Gastroesophageal sphincter (tissue), 3 donors: ENCODE results near the gene ATG7.

ENCODE experiments used
- EP300 ChIP-seq: sonication (generic); formaldehyde crosslinking; IDR thresholded peaks from one replicate; pipeline ENCODE4 v1.6.1; 2017; ENCODE audit warnings: antibody characterized with exemption, mild to moderate bottlenecking
- POLR2A ChIP-seq, 2 donors: fragments of 450-650 bp; IDR thresholded peaks; one replicate each; pipeline ENCODE4 v1.6.1; 2017; ENCODE audit warnings: antibody characterized with exemption in 2 of 2, mild to moderate bottlenecking in 2 of 2, moderate library complexity in 1 of 2
- POLR2AphosphoS5 ChIP-seq: sonication (generic); formaldehyde crosslinking; IDR thresholded peaks from one replicate; pipeline ENCODE4 v1.6.1; 2017; ENCODE audit warnings: antibody characterized with exemption
- TF ChIP-seq, protein P1 (sequence below), 4 experiments: fragments of 200-600 bp in 2 of 4; fragments of 450-650 bp in 2 of 4; sonication (generic) in 1 of 4; IDR thresholded peaks; one replicate each; pipeline ENCODE4 v1.5.1; 2017 to 2019; ENCODE audit warnings: antibody characterized with exemption in 4 of 4, mild to moderate bottlenecking in 2 of 4, moderate library complexity in 2 of 4

GRCh38 chr3:11423868-11424267 is 151.7 kb downstream of the ATG7 start:
- TF ChIP-seq, protein P1, sequence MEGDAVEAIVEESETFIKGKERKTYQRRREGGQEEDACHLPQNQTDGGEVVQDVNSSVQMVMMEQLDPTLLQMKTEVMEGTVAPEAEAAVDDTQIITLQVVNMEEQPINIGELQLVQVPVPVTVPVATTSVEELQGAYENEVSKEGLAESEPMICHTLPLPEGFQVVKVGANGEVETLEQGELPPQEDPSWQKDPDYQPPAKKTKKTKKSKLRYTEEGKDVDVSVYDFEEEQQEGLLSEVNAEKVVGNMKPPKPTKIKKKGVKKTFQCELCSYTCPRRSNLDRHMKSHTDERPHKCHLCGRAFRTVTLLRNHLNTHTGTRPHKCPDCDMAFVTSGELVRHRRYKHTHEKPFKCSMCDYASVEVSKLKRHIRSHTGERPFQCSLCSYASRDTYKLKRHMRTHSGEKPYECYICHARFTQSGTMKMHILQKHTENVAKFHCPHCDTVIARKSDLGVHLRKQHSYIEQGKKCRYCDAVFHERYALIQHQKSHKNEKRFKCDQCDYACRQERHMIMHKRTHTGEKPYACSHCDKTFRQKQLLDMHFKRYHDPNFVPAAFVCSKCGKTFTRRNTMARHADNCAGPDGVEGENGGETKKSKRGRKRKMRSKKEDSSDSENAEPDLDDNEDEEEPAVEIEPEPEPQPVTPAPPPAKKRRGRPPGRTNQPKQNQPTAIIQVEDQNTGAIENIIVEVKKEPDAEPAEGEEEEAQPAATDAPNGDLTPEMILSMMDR (IDR thresholded peaks at IDR 0.05): no peak
- TF ChIP-seq POLR2AphosphoS5 (no peak), EP300 (no peak), POLR2A (IDR thresholded peaks at IDR 0.05) (no peak)
